HEK293 (cell line): ENCODE measurements around the gene CDCA3.

ENCODE experiments used
- CTCF ChIA-PET: fragments of 350-600 bp; formaldehyde crosslinking; extraction: SDS; loops from one replicate; lab custom pipeline; 2021; ENCODE audit warnings: antibody characterized with exemption; lab: Yijun Ruan, JAX
- POLR2A ChIA-PET: fragments of 300-600 bp; formaldehyde crosslinking; extraction: SDS; loops from one replicate; lab custom pipeline; 2020; ENCODE audit warnings: antibody characterized with exemption, inconsistent platforms; lab: Yijun Ruan, JAX
- H3K27ac ChIP-seq: fragments of 200-500 bp; sonication (Bioruptor generic); 2 replicates; pipeline ENCODE4 v1.5.1; 2014; ENCODE audit warnings: low read depth, low read length, control low read depth, inconsistent platforms; ENCODE audit errors: extremely low read depth
- H3K36me3 ChIP-seq, 2 experiments: fragments of 200-500 bp in 1 of 2; sonication (Bioruptor generic) in 1 of 2; 1 replicate in 1 of 2; 2 replicates in 1 of 2; pipeline ENCODE4 v1.5.1; 2014 to 2017; ENCODE audit warnings: inconsistent platforms in 2 of 2, low read length in 2 of 2; ENCODE audit not compliant: control insufficient read depth in 2 of 2, insufficient read depth in 1 of 2
- H3K4me1 ChIP-seq: fragments of 200-500 bp; sonication (Bioruptor generic); 2 replicates; pipeline ENCODE4 v1.5.1; 2014; ENCODE audit warnings: mild to moderate bottlenecking, low read length, inconsistent platforms; ENCODE audit not compliant: control insufficient read depth, insufficient read depth
- H3K4me3 ChIP-seq: 2 replicates; pipeline ENCODE4 v1.5.1; 2011; ENCODE audit warnings: low read depth, mild to moderate bottlenecking, control low read depth, low read length, moderate library complexity
- H3K9me3 ChIP-seq: fragments of 200-500 bp; sonication (Bioruptor generic); 2 replicates; pipeline ENCODE4 v1.5.1; 2014; ENCODE audit warnings: low read depth, low read length, inconsistent platforms; ENCODE audit not compliant: control insufficient read depth, insufficient read depth
- GLI4 ChIP-seq: fragments of 450-650 bp; formaldehyde crosslinking; IDR thresholded peaks from 2 replicates; pipeline ENCODE4 v1.5.1; 2016; ENCODE audit warnings: missing biosample characterization, missing genetic modification characterization
- GLIS2 ChIP-seq: fragments of 450-650 bp; formaldehyde crosslinking; IDR thresholded peaks from 2 replicates; pipeline ENCODE4 v1.5.1; 2016; ENCODE audit warnings: missing biosample characterization, missing genetic modification characterization
- KLF8 ChIP-seq: fragments of 450-650 bp; formaldehyde crosslinking; IDR thresholded peaks from 2 replicates; pipeline ENCODE4 v1.5.1; 2016; ENCODE audit warnings: missing biosample characterization, missing genetic modification characterization
- ZBTB7A ChIP-seq: fragments of 450-650 bp; formaldehyde crosslinking; IDR thresholded peaks from 2 replicates; pipeline ENCODE4 v1.5.1; 2016; ENCODE audit warnings: low read depth, missing biosample characterization, missing genetic modification characterization
- ZNF169 ChIP-seq: fragments of 450-650 bp; formaldehyde crosslinking; IDR thresholded peaks from 2 replicates; pipeline ENCODE4 v1.5.1; 2016; ENCODE audit warnings: missing biosample characterization, missing genetic modification characterization
- ZNF292 ChIP-seq: fragments of 450-650 bp; formaldehyde crosslinking; IDR thresholded peaks from 2 replicates; pipeline ENCODE4 v1.5.1; 2016; ENCODE audit warnings: low read depth, missing biosample characterization, missing genetic modification characterization, borderline replicate concordance
- ZNF404 ChIP-seq: fragments of 450-650 bp; formaldehyde crosslinking; IDR thresholded peaks from 2 replicates; pipeline ENCODE4 v1.5.1; 2017; ENCODE audit warnings: missing biosample characterization, missing genetic modification characterization
- ZNF624 ChIP-seq: fragments of 450-650 bp; formaldehyde crosslinking; IDR thresholded peaks from 2 replicates; pipeline ENCODE4 v1.5.1; 2017; ENCODE audit warnings: missing biosample characterization, missing genetic modification characterization
- ZNF701 ChIP-seq: fragments of 450-650 bp; formaldehyde crosslinking; IDR thresholded peaks from 2 replicates; pipeline ENCODE4 v1.5.1; 2016; ENCODE audit warnings: missing biosample characterization, missing genetic modification characterization
- TF ChIP-seq, protein P1 (sequence below): fragments of 450-650 bp; formaldehyde crosslinking; IDR thresholded peaks from 2 replicates; pipeline ENCODE4 v1.5.1; 2016; ENCODE audit warnings: missing biosample characterization, missing genetic modification characterization
- TF ChIP-seq, protein P2 (sequence below): fragments of 450-650 bp; formaldehyde crosslinking; IDR thresholded peaks from 2 replicates; pipeline ENCODE4 v1.5.1; 2016; ENCODE audit warnings: missing biosample characterization, missing genetic modification characterization, borderline replicate concordance
- TF ChIP-seq, protein P3 (sequence below): fragments of 450-650 bp; formaldehyde crosslinking; IDR thresholded peaks from 2 replicates; pipeline ENCODE4 v1.5.1; 2016; ENCODE audit warnings: missing biosample characterization, missing genetic modification characterization
- TF ChIP-seq, protein P4 (sequence below): fragments of 450-650 bp; formaldehyde crosslinking; IDR thresholded peaks from 2 replicates; pipeline ENCODE4 v1.5.1; 2016; ENCODE audit warnings: missing biosample characterization, missing genetic modification characterization

CDCA3 gene

DNA sequence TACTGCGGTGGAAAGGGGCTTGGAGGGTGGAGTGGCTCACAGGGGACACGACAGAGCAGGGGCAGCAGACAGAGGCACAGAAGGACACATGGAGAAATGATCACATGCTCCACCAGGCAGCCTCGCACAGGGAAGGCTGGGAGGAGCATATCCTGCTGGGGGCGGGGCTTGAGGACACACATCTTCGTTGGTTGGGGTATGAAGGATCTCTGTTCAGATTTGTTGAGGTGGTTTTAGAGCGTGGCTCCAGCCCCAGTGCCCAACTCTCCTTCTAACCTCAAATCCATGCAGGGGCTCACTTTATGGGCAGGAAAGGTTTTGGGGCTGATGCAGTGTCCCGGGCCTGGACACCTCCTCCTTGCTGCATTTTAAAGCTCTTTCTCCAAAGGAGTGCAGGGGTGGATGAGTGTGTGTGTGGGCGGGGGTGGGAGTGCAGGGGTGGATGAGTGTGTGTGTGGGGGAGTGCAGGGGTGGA, 23.6 kb downstream of the CDCA3 start (continued):
- TF ChIP-seq, protein P1, sequence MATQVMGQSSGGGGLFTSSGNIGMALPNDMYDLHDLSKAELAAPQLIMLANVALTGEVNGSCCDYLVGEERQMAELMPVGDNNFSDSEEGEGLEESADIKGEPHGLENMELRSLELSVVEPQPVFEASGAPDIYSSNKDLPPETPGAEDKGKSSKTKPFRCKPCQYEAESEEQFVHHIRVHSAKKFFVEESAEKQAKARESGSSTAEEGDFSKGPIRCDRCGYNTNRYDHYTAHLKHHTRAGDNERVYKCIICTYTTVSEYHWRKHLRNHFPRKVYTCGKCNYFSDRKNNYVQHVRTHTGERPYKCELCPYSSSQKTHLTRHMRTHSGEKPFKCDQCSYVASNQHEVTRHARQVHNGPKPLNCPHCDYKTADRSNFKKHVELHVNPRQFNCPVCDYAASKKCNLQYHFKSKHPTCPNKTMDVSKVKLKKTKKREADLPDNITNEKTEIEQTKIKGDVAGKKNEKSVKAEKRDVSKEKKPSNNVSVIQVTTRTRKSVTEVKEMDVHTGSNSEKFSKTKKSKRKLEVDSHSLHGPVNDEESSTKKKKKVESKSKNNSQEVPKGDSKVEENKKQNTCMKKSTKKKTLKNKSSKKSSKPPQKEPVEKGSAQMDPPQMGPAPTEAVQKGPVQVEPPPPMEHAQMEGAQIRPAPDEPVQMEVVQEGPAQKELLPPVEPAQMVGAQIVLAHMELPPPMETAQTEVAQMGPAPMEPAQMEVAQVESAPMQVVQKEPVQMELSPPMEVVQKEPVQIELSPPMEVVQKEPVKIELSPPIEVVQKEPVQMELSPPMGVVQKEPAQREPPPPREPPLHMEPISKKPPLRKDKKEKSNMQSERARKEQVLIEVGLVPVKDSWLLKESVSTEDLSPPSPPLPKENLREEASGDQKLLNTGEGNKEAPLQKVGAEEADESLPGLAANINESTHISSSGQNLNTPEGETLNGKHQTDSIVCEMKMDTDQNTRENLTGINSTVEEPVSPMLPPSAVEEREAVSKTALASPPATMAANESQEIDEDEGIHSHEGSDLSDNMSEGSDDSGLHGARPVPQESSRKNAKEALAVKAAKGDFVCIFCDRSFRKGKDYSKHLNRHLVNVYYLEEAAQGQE (tag by site-specific recombination) = no peak
- TF ChIP-seq ZNF404 (tag by site-specific recombination) (no peak), ZNF292 (tag by site-specific recombination) (no peak), KLF8 (no peak)

DNA sequence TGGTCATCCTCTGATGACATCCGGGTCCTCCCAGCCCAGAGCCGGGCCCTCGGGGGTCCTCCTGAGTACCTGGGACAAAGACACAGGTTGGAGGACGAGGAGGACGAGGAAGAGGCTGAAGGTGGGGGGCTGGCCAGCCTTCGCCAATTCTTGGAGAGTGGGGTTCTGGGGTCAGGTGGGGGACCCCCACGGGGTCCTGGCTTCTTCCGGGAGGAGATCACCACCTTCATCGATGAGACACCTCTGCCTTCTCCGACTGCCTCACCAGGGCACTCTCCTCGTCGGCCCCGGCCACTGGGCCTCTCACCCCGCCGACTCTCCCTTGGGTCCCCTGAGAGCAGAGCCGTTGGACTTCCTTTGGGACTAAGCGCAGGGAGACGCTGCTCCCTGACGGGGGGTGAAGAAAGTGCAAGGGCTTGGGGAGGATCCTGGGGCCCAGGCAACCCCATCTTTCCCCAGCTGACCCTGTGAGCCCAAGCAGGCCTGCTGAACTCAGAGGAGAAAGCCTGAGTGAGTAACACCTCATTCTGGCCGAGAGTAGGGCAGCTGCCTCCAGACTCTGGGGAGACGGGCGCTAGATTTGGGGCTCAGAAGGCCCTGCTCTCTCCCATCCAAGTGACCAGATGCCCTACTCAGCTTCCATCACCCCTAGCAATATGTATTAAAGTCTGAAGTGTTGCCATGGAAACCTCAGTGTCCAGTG, 24.2 kb downstream of the CDCA3 start:
- TF ChIP-seq ZNF701 (tag by site-specific recombination) (no peak), ZNF624 (tag by site-specific recombination) (no peak), ZBTB7A (tag by site-specific recombination) (no peak), GLI4 (tag by site-specific recombination) (no peak), ZNF169 (no peak), GLIS2 (tag by site-specific recombination) (0 out of 2 replicates have a peak, but pooled peaks have one; percentile 12)
- TF ChIP-seq, protein P2, sequence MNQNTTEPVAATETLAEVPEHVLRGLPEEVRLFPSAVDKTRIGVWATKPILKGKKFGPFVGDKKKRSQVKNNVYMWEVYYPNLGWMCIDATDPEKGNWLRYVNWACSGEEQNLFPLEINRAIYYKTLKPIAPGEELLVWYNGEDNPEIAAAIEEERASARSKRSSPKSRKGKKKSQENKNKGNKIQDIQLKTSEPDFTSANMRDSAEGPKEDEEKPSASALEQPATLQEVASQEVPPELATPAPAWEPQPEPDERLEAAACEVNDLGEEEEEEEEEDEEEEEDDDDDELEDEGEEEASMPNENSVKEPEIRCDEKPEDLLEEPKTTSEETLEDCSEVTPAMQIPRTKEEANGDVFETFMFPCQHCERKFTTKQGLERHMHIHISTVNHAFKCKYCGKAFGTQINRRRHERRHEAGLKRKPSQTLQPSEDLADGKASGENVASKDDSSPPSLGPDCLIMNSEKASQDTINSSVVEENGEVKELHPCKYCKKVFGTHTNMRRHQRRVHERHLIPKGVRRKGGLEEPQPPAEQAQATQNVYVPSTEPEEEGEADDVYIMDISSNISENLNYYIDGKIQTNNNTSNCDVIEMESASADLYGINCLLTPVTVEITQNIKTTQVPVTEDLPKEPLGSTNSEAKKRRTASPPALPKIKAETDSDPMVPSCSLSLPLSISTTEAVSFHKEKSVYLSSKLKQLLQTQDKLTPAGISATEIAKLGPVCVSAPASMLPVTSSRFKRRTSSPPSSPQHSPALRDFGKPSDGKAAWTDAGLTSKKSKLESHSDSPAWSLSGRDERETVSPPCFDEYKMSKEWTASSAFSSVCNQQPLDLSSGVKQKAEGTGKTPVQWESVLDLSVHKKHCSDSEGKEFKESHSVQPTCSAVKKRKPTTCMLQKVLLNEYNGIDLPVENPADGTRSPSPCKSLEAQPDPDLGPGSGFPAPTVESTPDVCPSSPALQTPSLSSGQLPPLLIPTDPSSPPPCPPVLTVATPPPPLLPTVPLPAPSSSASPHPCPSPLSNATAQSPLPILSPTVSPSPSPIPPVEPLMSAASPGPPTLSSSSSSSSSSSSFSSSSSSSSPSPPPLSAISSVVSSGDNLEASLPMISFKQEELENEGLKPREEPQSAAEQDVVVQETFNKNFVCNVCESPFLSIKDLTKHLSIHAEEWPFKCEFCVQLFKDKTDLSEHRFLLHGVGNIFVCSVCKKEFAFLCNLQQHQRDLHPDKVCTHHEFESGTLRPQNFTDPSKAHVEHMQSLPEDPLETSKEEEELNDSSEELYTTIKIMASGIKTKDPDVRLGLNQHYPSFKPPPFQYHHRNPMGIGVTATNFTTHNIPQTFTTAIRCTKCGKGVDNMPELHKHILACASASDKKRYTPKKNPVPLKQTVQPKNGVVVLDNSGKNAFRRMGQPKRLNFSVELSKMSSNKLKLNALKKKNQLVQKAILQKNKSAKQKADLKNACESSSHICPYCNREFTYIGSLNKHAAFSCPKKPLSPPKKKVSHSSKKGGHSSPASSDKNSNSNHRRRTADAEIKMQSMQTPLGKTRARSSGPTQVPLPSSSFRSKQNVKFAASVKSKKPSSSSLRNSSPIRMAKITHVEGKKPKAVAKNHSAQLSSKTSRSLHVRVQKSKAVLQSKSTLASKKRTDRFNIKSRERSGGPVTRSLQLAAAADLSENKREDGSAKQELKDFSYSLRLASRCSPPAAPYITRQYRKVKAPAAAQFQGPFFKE (tag by site-specific recombination) = 0 out of 2 replicates have a peak, but pooled peaks have one; percentile 67
- TF ChIP-seq, protein P3, sequence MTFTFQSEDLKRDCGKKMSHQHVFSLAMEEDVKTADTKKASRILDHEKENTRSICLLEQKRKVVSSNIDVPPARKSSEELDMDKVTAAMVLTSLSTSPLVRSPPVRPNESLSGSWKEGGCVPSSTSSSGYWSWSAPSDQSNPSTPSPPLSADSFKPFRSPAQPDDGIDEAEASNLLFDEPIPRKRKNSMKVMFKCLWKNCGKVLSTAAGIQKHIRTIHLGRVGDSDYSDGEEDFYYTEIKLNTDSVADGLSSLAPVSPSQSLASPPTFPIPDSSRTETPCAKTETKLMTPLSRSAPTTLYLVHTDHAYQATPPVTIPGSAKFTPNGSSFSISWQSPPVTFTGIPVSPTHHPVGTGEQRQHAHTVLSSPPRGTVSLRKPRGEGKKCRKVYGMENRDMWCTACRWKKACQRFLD (tag by site-specific recombination) = no peak
- TF ChIP-seq, protein P4, sequence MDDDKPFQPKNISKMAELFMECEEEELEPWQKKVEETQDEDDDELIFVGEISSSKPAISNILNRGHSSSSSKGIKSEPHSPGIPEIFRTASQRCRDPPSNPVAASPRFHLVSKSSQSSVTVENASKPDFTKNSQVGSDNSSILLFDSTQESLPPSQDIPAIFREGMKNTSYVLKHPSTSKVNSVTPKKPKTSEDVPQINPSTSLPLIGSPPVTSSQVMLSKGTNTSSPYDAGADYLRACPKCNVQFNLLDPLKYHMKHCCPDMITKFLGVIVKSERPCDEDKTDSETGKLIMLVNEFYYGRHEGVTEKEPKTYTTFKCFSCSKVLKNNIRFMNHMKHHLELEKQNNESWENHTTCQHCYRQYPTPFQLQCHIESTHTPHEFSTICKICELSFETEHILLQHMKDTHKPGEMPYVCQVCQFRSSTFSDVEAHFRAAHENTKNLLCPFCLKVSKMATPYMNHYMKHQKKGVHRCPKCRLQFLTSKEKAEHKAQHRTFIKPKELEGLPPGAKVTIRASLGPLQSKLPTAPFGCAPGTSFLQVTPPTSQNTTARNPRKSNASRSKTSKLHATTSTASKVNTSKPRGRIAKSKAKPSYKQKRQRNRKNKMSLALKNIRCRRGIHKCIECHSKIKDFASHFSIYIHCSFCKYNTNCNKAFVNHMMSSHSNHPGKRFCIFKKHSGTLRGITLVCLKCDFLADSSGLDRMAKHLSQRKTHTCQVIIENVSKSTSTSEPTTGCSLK = no peak
- H3K27ac ChIP-seq = no peak overlapping the region; the same call in 1 of the 2 replicates
- POLR2A ChIA-PET = interaction anchor here (0.5 to 6.0 kb wide), 7 partner anchors 19 to 138 kb away, joined by 3 to 55 read pairs (median 6); partner anchors contain the start of genes CDCA3, COPS7A, MLF2 and SPSB2
- peaks cover 3 to 25% of the 10 kb centered on the region in 2 experiments; a peak in 1 of 3 replicates for H3K36me3 ChIP-seq
- no peaks in the 10 kb centered on the region for H3K9me3 ChIP-seq
- CTCF ChIA-PET = interaction anchor here (0.7 to 8.1 kb wide), 14 partner anchors 16 to 459 kb away, joined by 3 to 116 read pairs (median 5); partner anchors contain the start of genes CDCA3, MLF2, TPI1 and USP5
- H3K4me3 ChIP-seq = no peak overlapping the region
- H3K4me1 ChIP-seq = no peaks in the 10 kb centered on the region
